ENCODE data around the gene PRG3.

Gene PRG3

DNA sequence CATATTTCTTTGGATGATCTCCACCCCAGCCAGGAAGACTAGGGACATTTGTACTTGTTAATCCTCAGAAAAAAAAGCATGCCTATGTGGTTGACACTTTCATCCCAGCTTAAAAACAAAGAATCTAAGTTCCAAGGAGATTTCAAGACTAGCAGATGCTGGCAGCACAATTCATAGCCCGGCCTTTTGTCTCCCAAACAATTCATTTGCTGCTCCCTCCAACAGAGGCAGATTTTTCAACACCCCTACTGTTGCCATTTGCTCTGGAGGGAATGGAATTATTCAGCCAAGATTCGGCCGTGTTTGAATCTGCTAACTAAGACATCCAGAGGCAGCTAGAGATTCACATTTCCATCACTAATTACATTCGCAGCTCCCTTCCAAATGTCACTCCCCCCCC is 27.5 kb downstream of the PRG3 start:
- DNase-seq = no peak
- H3K4me1 Mint-ChIP-seq (ENCODE audit: low read depth) = peaks cover 4% of the 10 kb centered on the region
- peaks cover 10% of the 10 kb centered on the region for H3K27me3 Mint-ChIP-seq
- no peak overlapping the region for H3K4me3 Mint-ChIP-seq
- H3K36me3 Mint-ChIP-seq (ENCODE audit: low read depth) = no peaks in the 10 kb centered on the region
- H3K9me3 Mint-ChIP-seq = peaks cover 5% of the 10 kb centered on the region
- H3K27ac Mint-ChIP-seq = no peak overlapping the region

- Mint-ChIP-seq H3K4me1 (ENCODE audit: low read depth) (peaks cover 4% of the 10 kb centered on the region), H3K27me3 (peaks cover 10% of the 10 kb centered on the region), H3K9me3 (peaks cover 5% of the 10 kb centered on the region), H3K27ac (no peak overlapping the region), H3K4me3 (no peak overlapping the region), H3K36me3 (ENCODE audit: low read depth) (no peaks in the 10 kb centered on the region)
- DNase-seq = no peak
Measured at GRCh38 chr11:57353036-57353435, 27.9 kb downstream of the PRG3 start.

GRCh38 chr11:57349491-57350274 is 31.3 kb downstream of the PRG3 start:
- Mint-ChIP-seq H3K27me3 (peaks cover 4% of the 10 kb centered on the region), H3K4me1 (ENCODE audit: low read depth) (peaks cover 5% of the 10 kb centered on the region), H3K4me3 (no peak overlapping the region), H3K9me3 (peaks cover 5% of the 10 kb centered on the region), H3K27ac (no peak overlapping the region), H3K36me3 (ENCODE audit: low read depth) (no peaks in the 10 kb centered on the region)
- peak; percentile 78 for DNase-seq

DNA sequence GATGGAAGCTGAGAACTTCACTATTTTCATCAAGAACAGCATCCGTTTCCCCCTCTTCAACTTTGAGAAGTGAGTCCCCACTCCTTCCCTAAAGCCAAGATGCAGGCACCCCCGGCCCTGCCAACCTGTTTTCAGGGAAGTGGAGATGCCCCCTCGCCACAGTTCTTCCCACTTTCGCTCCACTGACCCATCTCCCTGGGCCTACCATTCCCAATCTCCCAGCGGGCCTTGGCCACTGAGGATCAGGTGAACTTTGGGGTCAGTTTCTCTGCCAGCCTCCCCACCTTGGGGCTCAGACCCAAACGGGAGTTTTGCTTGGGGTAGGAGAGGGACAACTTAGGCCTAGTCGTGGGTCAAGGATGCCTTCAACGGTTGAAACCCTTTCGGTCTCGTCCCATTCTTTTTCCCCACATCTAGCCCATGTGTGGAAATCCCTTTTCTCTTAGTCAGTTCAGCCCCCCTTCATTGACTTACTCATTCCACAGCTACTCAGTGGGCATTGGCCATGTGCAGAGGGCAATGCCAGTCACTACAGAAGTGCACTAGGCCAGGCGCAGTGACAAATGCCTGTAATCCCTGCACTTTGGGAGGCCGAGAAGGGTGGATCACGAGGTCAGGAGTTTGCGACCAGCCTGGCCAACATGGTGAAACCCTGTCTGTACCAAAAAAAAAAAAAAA is 32.2 kb downstream of the PRG3 start:
- Mint-ChIP-seq H3K4me3 (no peak overlapping the region), H3K27ac (no peak overlapping the region), H3K9me3 (peaks cover 5% of the 10 kb centered on the region), H3K36me3 (ENCODE audit: low read depth) (no peaks in the 10 kb centered on the region), H3K27me3 (no peaks in the 10 kb centered on the region), H3K4me1 (ENCODE audit: low read depth) (peaks cover 5% of the 10 kb centered on the region)
- no peak for DNase-seq

- DNase-seq = no peak
- Mint-ChIP-seq H3K4me1 (ENCODE audit: low read depth) (peaks cover 5% of the 10 kb centered on the region), H3K9me3 (peaks cover 5% of the 10 kb centered on the region), H3K27me3 (no peaks in the 10 kb centered on the region), H3K36me3 (ENCODE audit: low read depth) (no peaks in the 10 kb centered on the region), H3K4me3 (no peak overlapping the region), H3K27ac (no peak overlapping the region)
Measured at GRCh38 chr11:57348052-57348451, 32.9 kb downstream of the PRG3 start.

DNA sequence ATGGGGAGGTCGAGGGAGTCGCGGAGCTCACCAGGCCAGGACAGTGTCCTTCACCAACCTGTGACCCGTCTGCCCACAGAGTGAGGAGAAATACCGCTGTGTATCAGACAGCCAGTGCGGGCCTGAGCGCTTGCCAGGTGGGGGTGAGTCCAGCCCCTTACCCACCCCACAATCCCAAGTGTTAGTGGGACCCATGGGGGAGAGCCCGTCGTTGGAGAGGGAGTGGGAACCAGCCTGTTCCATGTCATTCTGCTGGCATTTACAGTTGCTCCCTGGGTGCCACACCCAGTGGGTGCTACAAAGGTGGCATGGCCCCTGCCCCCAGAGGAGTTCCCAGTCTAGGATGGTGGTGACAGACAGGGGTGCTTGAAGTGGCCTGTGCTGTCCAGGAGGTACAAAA is 33.6 kb downstream of the PRG3 start:
- Mint-ChIP-seq H3K4me3 (no peak overlapping the region), H3K36me3 (ENCODE audit: low read depth) (no peaks in the 10 kb centered on the region), H3K27me3 (no peaks in the 10 kb centered on the region), H3K4me1 (ENCODE audit: low read depth) (peaks cover 5% of the 10 kb centered on the region), H3K27ac (no peak overlapping the region), H3K9me3 (peaks cover 5% of the 10 kb centered on the region)
- DNase-seq = no peak

GRCh38 chr11:57345555-57346211 is 35.3 kb downstream of the PRG3 start:
- no peak overlapping the region for H3K4me3 Mint-ChIP-seq
- DNase-seq = peak; percentile 75
- H3K36me3 Mint-ChIP-seq (ENCODE audit: low read depth) = no peaks in the 10 kb centered on the region
- no peaks in the 10 kb centered on the region for H3K27me3 Mint-ChIP-seq
- H3K27ac Mint-ChIP-seq = no peak overlapping the region
- no peaks in the 10 kb centered on the region for H3K9me3 Mint-ChIP-seq
- H3K4me1 Mint-ChIP-seq (ENCODE audit: low read depth) = peaks cover 5% of the 10 kb centered on the region

DNA sequence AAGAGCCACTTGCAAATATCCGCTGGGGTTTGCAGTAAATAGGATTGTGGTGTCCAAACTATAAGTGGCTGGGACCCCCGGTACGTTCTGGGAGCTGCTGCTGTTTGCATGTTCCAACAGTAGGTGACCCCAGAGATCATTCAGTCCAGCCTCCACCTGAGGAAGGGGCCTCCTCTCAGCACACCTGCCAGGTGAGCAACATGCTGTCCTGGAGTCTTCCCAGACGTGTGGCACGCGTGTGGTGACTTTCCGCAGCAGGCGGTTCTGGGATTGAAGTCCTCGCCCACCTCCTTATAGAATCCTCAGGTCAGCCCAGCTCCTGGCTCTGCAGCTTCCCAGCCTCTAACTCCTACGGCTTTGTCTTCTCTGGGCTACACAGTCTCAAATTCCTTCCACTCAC is 36.1 kb downstream of the PRG3 start:
- H3K27ac Mint-ChIP-seq = no peak overlapping the region
- peaks cover 3% of the 10 kb centered on the region for H3K4me1 Mint-ChIP-seq (ENCODE audit: low read depth)
- H3K9me3 Mint-ChIP-seq = no peaks in the 10 kb centered on the region
- H3K36me3 Mint-ChIP-seq (ENCODE audit: low read depth) = no peaks in the 10 kb centered on the region
- DNase-seq = no peak
- H3K27me3 Mint-ChIP-seq = no peaks in the 10 kb centered on the region
- H3K4me3 Mint-ChIP-seq = no peak overlapping the region

DNA sequence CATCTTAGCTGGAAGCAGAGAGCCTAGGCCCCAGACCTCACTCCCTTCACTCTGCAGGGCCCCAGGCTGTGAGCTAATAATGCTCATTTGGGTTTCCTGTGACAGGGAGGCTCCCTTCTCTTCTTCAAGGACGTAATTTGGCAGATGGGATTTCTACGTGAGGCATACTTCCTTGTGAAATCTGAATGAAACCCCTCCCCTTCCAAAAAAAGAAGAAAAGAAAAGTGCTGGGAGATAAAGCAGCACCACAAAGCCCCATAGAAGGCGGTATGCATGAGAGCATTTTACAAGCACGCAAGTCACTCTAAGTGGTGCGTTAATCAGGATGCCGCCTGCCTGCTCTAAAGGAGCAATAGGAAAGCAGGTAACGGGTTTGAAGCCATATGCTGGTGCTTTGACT is 37.1 kb downstream of the PRG3 start:
- Mint-ChIP-seq H3K27me3 (no peaks in the 10 kb centered on the region), H3K9me3 (no peaks in the 10 kb centered on the region), H3K27ac (no peak overlapping the region), H3K4me3 (no peak overlapping the region), H3K36me3 (ENCODE audit: low read depth) (no peaks in the 10 kb centered on the region), H3K4me1 (ENCODE audit: low read depth) (peaks cover 1% of the 10 kb centered on the region)
- no peak for DNase-seq

DNA sequence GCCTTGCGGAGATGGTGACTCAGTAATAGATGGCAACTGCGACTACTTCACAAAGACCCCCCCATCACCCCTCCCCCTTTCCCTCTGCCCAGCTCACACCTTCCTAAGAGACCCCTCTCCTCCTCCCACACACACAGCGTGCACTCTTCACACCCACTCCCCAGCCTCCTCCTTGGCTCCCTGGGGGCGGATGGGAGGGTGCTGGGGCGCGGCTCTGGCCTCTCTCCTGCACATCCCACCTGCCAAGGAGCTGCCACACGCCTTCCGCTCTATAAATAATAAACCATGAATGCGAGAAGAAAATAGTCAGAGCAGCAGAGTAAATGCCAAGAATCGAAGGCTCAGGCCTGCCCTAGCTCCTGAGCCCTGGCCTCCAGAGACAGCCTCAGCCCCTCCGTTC is 38.2 kb downstream of the PRG3 start:
- no peak overlapping the region for H3K27ac Mint-ChIP-seq

DNA sequence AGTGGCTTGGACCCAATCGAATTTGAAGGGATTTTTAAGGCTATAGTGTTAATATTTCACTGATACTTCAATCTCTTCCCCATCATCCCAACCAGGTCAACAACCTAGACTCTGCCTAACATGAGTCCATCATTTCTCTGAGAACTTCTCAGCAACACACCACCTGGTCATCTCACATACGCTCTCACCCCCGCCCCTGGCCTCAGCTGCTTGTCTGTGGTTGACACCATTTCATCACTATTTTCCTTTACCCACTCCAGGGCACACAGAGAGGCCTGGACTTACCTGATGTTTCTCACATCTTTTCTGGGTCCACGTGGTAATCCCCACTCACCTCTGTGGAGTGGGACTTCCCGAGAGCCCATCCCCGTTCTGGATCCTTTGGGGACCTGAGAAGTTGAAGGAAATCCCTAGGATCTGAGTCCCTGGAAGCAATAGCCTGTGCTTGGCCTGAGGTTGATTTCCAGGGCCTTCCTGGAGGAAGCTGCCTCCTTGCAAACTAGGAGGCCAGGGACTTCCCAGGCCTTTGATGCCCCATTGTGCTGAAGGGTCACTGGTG is 39.6 kb downstream of the PRG3 start:
- Mint-ChIP-seq H3K9me3 (no peaks in the 10 kb centered on the region), H3K27me3 (no peaks in the 10 kb centered on the region), H3K36me3 (ENCODE audit: low read depth) (no peaks in the 10 kb centered on the region), H3K27ac (no peak overlapping the region), H3K4me3 (no peak overlapping the region), H3K4me1 (ENCODE audit: low read depth) (peaks cover 7% of the 10 kb centered on the region)
- DNase-seq = no peak

More for the DNA sequence above, 38.2 kb downstream of the PRG3 start:
- no peak for DNase-seq
- Mint-ChIP-seq H3K36me3 (ENCODE audit: low read depth) (no peaks in the 10 kb centered on the region), H3K9me3 (no peaks in the 10 kb centered on the region), H3K27me3 (no peaks in the 10 kb centered on the region), H3K4me3 (no peak overlapping the region), H3K4me1 (ENCODE audit: low read depth) (peaks cover 1% of the 10 kb centered on the region)

- H3K27me3 Mint-ChIP-seq = no peaks in the 10 kb centered on the region
- H3K27ac Mint-ChIP-seq = no peak overlapping the region
- H3K4me1 Mint-ChIP-seq (ENCODE audit: low read depth) = peaks cover 12% of the 10 kb centered on the region
- DNase-seq = no peak
- no peak overlapping the region for H3K4me3 Mint-ChIP-seq
- no peaks in the 10 kb centered on the region for H3K9me3 Mint-ChIP-seq
- H3K36me3 Mint-ChIP-seq (ENCODE audit: low read depth) = peaks cover 4% of the 10 kb centered on the region
Measured at GRCh38 chr11:57340039-57340615, 40.8 kb downstream of the PRG3 start.

- H3K27ac Mint-ChIP-seq = peak overlapping the region; percentile 41
- H3K4me3 Mint-ChIP-seq = no peak overlapping the region
- no peak for DNase-seq
- H3K9me3 Mint-ChIP-seq = no peaks in the 10 kb centered on the region
- peaks cover 19% of the 10 kb centered on the region for H3K4me1 Mint-ChIP-seq (ENCODE audit: low read depth)
- no peaks in the 10 kb centered on the region for H3K27me3 Mint-ChIP-seq
- H3K36me3 Mint-ChIP-seq (ENCODE audit: low read depth) = peaks cover 12% of the 10 kb centered on the region
Measured at GRCh38 chr11:57339328-57339727, 41.6 kb downstream of the PRG3 start.

- peaks cover 24% of the 10 kb centered on the region for H3K36me3 Mint-ChIP-seq (ENCODE audit: low read depth)
- H3K27me3 Mint-ChIP-seq = no peaks in the 10 kb centered on the region
- no peak within 1 kb of the TSS for H3K4me3 Mint-ChIP-seq
- peaks cover 30% of the 10 kb centered on the region for H3K4me1 Mint-ChIP-seq (ENCODE audit: low read depth)
- no peak for DNase-seq
- H3K27ac Mint-ChIP-seq = peak within 1 kb of the TSS; percentile 55
- no peaks in the 10 kb centered on the region for H3K9me3 Mint-ChIP-seq
Measured at GRCh38 chr11:57338142-57338541, 42.8 kb downstream of the PRG3 start, which contains the start of gene P2RX3. TSS of gene P2RX3 (plus strand) at chr11:57338352. CDS start at chr11:57338551, 199 bp downstream.

All from activated T-cell treated with anti-CD3 and anti-CD28 coated beads, Interleukin-2, amount 50 U/mL, for 24 hours (primary cell).